ENCODE data around the gene CASTOR1. TPM values are rescaled to one million over a fixed set of nuclear protein-coding genes. Genes with fewer than 3 reads are reported as not detected.

CASTOR1 gene
- total RNA-seq, 3 donors from 2014 or later = 1.1 to 2.9 (median 2.4) TPM

DNA sequence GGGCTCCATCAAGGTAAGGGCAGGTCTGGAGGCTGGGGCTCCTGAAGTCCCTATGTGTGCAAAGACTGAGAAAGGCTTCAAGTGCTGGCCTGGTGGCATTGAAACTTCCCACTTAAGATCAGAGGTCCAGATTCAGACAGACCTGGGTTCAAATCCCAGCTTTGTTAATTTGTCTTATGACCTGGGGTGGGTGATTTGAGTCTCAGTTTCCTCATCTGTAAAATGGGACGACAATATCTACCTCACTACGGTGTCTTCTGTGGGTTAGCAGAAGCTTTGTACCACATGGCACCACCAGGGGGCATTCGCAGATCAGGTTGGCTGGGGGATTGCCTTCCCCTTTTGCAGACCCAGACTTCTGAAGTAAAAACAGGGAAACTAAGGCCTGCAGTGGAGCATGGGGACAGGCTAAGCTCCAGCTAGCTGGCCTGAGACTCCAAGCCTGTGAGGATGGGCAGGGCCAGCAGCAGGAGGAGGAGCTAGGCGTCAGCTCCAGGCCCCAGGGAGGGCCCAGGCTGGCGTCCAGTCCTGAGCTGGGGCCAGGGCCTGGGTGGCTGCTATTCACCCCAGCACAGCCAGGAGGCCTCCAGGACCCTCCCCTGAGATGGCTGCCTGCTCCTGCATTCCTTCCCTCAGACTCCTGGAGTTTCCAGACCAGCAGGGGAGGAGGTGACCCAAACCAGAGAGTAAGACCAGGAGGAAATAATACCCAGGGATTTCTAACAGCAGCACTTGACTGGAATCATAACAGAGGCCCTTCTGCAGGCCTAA lies 1.5 kb downstream of the CASTOR1 start:
- Mint-ChIP-seq H3K9me3 (no peaks in the 10 kb centered on the region), H3K27me3 (ENCODE audit: low read depth) (no peaks in the 10 kb centered on the region), H3K36me3 (ENCODE audit: insufficient read depth) (peaks cover 7% of the 10 kb centered on the region), H3K4me1 (ENCODE audit: low read depth) (peaks cover 36% of the 10 kb centered on the region), H3K4me3 (peak overlapping the region; percentile 83)
- ATAC-seq (peak; percentile 31 to 39), DNase-seq (peak; percentile 89)

- H3K4me1 Mint-ChIP-seq (ENCODE audit: low read depth) = peaks cover 44% of the 10 kb centered on the region
- DNase-seq (peak; percentile 89), ATAC-seq (peak; percentile 16 to 24)
- H3K9me3 Mint-ChIP-seq = no peaks in the 10 kb centered on the region
- H3K36me3 Mint-ChIP-seq (ENCODE audit: insufficient read depth) = peaks cover 7% of the 10 kb centered on the region
- no peak overlapping the region for H3K4me3 Mint-ChIP-seq
- H3K27me3 Mint-ChIP-seq (ENCODE audit: low read depth) = no peaks in the 10 kb centered on the region
These were observed 2.3 kb downstream of the CASTOR1 start for GRCh38 chr22:30286813-30287647.

- ATAC-seq (no peak), DNase-seq (no peak)
- Mint-ChIP-seq H3K9me3 (no peaks in the 10 kb centered on the region), H3K4me1 (ENCODE audit: low read depth) (peaks cover 41% of the 10 kb centered on the region), H3K36me3 (ENCODE audit: insufficient read depth) (peaks cover 7% of the 10 kb centered on the region), H3K4me3 (no peak overlapping the region), H3K27me3 (ENCODE audit: low read depth) (no peaks in the 10 kb centered on the region)
These were observed 3.0 kb downstream of the CASTOR1 start for GRCh38 chr22:30286331-30286730.

DNA sequence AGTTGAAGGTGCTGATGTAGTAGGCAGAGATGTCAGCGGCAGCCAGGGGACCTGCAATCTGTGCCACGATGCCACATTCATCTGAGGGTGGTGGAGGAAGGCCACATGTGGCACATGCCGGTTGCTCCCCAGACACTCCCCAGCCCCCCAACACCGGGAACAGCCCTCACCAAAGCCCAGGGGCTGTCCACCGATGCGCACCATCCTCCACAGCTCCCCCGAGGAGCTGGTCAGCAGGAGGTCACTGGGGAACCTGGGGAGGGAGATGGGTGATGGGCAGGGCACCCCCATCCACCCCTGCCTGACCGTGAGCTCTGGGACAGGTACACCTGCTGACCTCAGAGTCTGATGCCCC lies 3.5 kb downstream of the CASTOR1 start:
- ATAC-seq (no peak), DNase-seq (no peak)
- Mint-ChIP-seq H3K4me1 (ENCODE audit: low read depth) (peaks cover 41% of the 10 kb centered on the region), H3K9me3 (no peaks in the 10 kb centered on the region), H3K36me3 (ENCODE audit: insufficient read depth) (peaks cover 7% of the 10 kb centered on the region), H3K27me3 (ENCODE audit: low read depth) (no peaks in the 10 kb centered on the region), H3K4me3 (no peak overlapping the region)

GRCh38 chr22:30285176-30285845 lies 4.0 kb downstream of the CASTOR1 start:
- ATAC-seq (no peak), DNase-seq (no peak)
- H3K27me3 Mint-ChIP-seq (ENCODE audit: low read depth) = no peaks in the 10 kb centered on the region
- H3K4me3 Mint-ChIP-seq = no peak overlapping the region
- H3K4me1 Mint-ChIP-seq (ENCODE audit: low read depth) = peaks cover 37% of the 10 kb centered on the region
- peaks cover 7% of the 10 kb centered on the region for H3K36me3 Mint-ChIP-seq (ENCODE audit: insufficient read depth)
- H3K9me3 Mint-ChIP-seq = no peaks in the 10 kb centered on the region

DNA sequence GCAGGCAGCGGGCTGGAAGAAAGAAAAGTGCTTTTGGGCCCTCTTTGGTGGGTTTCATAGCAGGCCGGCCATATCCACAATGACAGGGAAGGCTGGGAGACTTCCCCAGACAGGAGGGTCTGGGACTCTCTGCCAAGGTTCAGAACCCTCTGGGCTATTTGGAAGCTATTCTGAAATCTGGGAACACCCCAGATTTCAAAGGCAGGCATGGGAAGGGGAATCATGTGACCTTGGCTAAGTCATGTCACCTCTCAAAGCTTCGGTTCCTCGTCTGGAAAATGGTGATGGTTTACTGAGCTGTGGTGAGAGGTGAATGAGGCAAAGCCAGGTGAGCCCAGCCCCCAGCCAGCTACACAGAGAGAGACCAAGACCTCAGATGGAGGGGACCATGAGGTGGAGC lies 4.6 kb downstream of the CASTOR1 start:
- ATAC-seq = no peak
- no peaks in the 10 kb centered on the region for H3K27me3 Mint-ChIP-seq (ENCODE audit: low read depth)
- no peak for DNase-seq
- H3K4me1 Mint-ChIP-seq (ENCODE audit: low read depth) = peaks cover 32% of the 10 kb centered on the region
- H3K4me3 Mint-ChIP-seq = no peak overlapping the region
- no peaks in the 10 kb centered on the region for H3K9me3 Mint-ChIP-seq
- peaks cover 7% of the 10 kb centered on the region for H3K36me3 Mint-ChIP-seq (ENCODE audit: insufficient read depth)

DNA sequence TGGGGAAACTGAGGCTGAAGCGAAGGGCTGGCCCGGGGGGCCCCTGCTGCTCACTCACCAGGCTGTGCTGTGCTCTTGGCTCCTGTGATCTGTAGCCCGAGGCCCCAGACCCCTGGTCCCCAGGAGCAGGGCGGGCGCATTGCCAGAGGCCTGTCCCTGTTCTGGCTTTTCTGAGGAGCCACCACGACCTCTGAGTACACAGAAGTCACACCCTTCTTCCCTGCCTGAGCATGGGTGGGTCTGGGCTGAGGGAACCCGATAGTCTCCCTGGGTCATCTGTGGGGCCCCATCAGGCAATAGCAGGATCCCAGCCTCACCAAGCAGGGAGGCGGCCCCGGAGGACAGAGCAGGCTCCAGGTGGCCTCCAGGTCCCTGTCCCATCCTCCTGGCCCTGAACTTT lies 5.1 kb downstream of the CASTOR1 start:
- Mint-ChIP-seq H3K4me3 (no peak overlapping the region), H3K4me1 (ENCODE audit: low read depth) (peaks cover 36% of the 10 kb centered on the region), H3K27me3 (ENCODE audit: low read depth) (no peaks in the 10 kb centered on the region), H3K9me3 (no peaks in the 10 kb centered on the region), H3K36me3 (ENCODE audit: insufficient read depth) (peaks cover 7% of the 10 kb centered on the region)
- DNase-seq (no peak), ATAC-seq (no peak)

DNA sequence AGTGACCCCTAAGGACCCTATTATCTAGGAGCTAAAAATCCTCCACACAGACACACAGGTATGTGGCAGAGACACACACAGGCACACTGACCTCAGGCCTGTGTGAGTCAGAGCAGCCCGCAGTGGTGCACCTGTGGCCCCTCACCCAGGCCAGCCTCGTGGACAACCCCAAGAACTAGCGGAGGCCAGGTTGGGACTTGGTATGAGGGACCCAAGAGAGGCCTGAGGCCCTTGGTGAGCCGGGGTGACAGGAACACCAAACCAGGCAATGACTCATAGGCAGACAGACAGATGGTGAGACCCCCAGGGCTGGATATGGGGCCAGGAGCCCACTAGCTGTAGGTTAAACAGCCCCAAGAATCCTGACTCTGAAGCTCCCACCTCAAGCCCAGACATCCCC lies 6.0 kb downstream of the CASTOR1 start:
- no peaks in the 10 kb centered on the region for H3K9me3 Mint-ChIP-seq
- no peaks in the 10 kb centered on the region for H3K27me3 Mint-ChIP-seq (ENCODE audit: low read depth)
- H3K4me1 Mint-ChIP-seq (ENCODE audit: low read depth) = peaks cover 39% of the 10 kb centered on the region
- H3K36me3 Mint-ChIP-seq (ENCODE audit: insufficient read depth) = peaks cover 7% of the 10 kb centered on the region
- ATAC-seq = no peak
- no peak for DNase-seq
- H3K4me3 Mint-ChIP-seq = no peak overlapping the region

GRCh38 chr22:30282616-30283046 lies 6.7 kb downstream of the CASTOR1 start:
- ATAC-seq (no peak), DNase-seq (no peak)
- Mint-ChIP-seq H3K4me1 (ENCODE audit: low read depth) (peaks cover 33% of the 10 kb centered on the region), H3K4me3 (no peak overlapping the region), H3K36me3 (ENCODE audit: insufficient read depth) (peaks cover 7% of the 10 kb centered on the region), H3K27me3 (ENCODE audit: low read depth) (no peaks in the 10 kb centered on the region), H3K9me3 (no peaks in the 10 kb centered on the region)

- DNase-seq (no peak), ATAC-seq (no peak)
- H3K4me1 Mint-ChIP-seq (ENCODE audit: low read depth) = peaks cover 38% of the 10 kb centered on the region
- H3K36me3 Mint-ChIP-seq (ENCODE audit: insufficient read depth) = peaks cover 7% of the 10 kb centered on the region
- H3K4me3 Mint-ChIP-seq = no peak overlapping the region
- H3K9me3 Mint-ChIP-seq = no peaks in the 10 kb centered on the region
- H3K27me3 Mint-ChIP-seq (ENCODE audit: low read depth) = no peaks in the 10 kb centered on the region
These were observed 8.8 kb downstream of the CASTOR1 start for GRCh38 chr22:30280505-30280904.

- Mint-ChIP-seq H3K36me3 (ENCODE audit: insufficient read depth) (peaks cover 2% of the 10 kb centered on the region), H3K27me3 (ENCODE audit: low read depth) (no peaks in the 10 kb centered on the region), H3K4me1 (ENCODE audit: low read depth) (peaks cover 42% of the 10 kb centered on the region), H3K9me3 (no peaks in the 10 kb centered on the region), H3K4me3 (no peak overlapping the region)
- DNase-seq (no peak), ATAC-seq (no peak)
These were observed 9.4 kb downstream of the CASTOR1 start for GRCh38 chr22:30279932-30280331.

GRCh38 chr22:30279046-30279788 lies 10.1 kb downstream of the CASTOR1 start:
- DNase-seq (no peak), ATAC-seq (no peak)
- Mint-ChIP-seq H3K4me1 (ENCODE audit: low read depth) (peaks cover 40% of the 10 kb centered on the region), H3K27me3 (ENCODE audit: low read depth) (no peaks in the 10 kb centered on the region), H3K9me3 (no peaks in the 10 kb centered on the region), H3K4me3 (no peak overlapping the region), H3K36me3 (ENCODE audit: insufficient read depth) (no peaks in the 10 kb centered on the region)

GRCh38 chr22:30277547-30278344 lies 11.6 kb downstream of the CASTOR1 start:
- Mint-ChIP-seq H3K9me3 (no peaks in the 10 kb centered on the region), H3K4me3 (no peak overlapping the region), H3K4me1 (ENCODE audit: low read depth) (peaks cover 33% of the 10 kb centered on the region), H3K36me3 (ENCODE audit: insufficient read depth) (no peaks in the 10 kb centered on the region), H3K27me3 (ENCODE audit: low read depth) (no peaks in the 10 kb centered on the region)
- ATAC-seq = no peak
- no peak for DNase-seq
